Progenitor cell of endocrine pancreas (in vitro differentiated cells): Measurements from ENCODE around the gene FZD1. TPM values are rescaled to one million over a fixed set of nuclear protein-coding genes. Genes with fewer than 3 reads are reported as not detected.

Experiments used
- DNase-seq: peaks from one replicate; pipeline ENCODE4 v3.0.0; 2021; ENCODE audit warnings: low spot score; ENCODE audit not compliant: unreplicated experiment
- H3K27ac Mint-ChIP-seq: 2 replicates; pipeline ENCODE4 v1.8.0; 2021; ENCODE audit warnings: mild to moderate bottlenecking, moderate library complexity, mixed read lengths
- H3K27me3 Mint-ChIP-seq: 2 replicates; pipeline ENCODE4 v1.8.0; 2021; ENCODE audit warnings: mixed read lengths
- H3K36me3 Mint-ChIP-seq: 2 replicates; pipeline ENCODE4 v1.8.0; 2022; ENCODE audit warnings: mixed read lengths; ENCODE audit not compliant: insufficient read depth
- H3K4me1 Mint-ChIP-seq: 2 replicates; pipeline ENCODE4 v1.8.0; 2021; ENCODE audit warnings: low read depth, mixed read lengths
- H3K4me3 Mint-ChIP-seq: 2 replicates; pipeline ENCODE4 v1.8.0; 2021; ENCODE audit warnings: low read depth, mild to moderate bottlenecking, moderate library complexity, mixed read lengths
- H3K9me3 Mint-ChIP-seq: 2 replicates; pipeline ENCODE4 v1.8.0; 2021; ENCODE audit warnings: low read depth, mixed read lengths
- total RNA-seq: library from RNA; stranded (reverse); gene quantifications from 2 replicates; pipeline ENCODE4 v1.2.1, GENCODE V29; 2021
- TF ChIP-seq, protein P1 (sequence below): fragments of 200-600 bp; sonication (generic); IDR thresholded peaks from one replicate; pipeline ENCODE4 v1.5.0; 2021; ENCODE audit warnings: antibody characterized with exemption, mild to moderate bottlenecking; ENCODE audit not compliant: unreplicated experiment

FZD1 gene
- total RNA-seq, 1 donor from 2014 or later = 12.0 TPM

DNA sequence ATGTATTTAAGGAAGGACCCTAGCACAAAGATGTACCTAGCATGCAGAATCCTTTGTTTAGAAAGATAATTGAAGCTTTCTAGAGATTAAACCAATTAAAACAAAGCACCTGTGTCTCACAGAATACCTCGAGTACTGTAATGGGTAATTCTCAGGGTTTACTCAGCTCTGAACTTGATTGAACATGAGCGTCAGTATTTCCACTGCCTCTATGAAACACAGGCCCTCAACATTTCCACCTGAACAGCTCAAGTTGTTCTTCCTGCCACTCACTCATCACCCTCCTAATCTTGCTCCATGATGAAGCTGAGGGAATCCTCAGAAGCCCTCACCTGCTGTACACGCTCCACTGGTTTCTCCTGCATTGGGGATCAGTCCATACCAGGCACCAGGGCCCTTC lies 33.7 kb upstream of the FZD1 start:
- DNase-seq = no peak
- Mint-ChIP-seq H3K27me3 (peaks cover 2% of the 10 kb centered on the region), H3K27ac (no peak overlapping the region), H3K4me1 (no peaks in the 10 kb centered on the region), H3K9me3 (peaks cover 2% of the 10 kb centered on the region), H3K36me3 (no peaks in the 10 kb centered on the region), H3K4me3 (no peak overlapping the region)
- TF ChIP-seq, protein P1, sequence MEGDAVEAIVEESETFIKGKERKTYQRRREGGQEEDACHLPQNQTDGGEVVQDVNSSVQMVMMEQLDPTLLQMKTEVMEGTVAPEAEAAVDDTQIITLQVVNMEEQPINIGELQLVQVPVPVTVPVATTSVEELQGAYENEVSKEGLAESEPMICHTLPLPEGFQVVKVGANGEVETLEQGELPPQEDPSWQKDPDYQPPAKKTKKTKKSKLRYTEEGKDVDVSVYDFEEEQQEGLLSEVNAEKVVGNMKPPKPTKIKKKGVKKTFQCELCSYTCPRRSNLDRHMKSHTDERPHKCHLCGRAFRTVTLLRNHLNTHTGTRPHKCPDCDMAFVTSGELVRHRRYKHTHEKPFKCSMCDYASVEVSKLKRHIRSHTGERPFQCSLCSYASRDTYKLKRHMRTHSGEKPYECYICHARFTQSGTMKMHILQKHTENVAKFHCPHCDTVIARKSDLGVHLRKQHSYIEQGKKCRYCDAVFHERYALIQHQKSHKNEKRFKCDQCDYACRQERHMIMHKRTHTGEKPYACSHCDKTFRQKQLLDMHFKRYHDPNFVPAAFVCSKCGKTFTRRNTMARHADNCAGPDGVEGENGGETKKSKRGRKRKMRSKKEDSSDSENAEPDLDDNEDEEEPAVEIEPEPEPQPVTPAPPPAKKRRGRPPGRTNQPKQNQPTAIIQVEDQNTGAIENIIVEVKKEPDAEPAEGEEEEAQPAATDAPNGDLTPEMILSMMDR = no peak

DNA sequence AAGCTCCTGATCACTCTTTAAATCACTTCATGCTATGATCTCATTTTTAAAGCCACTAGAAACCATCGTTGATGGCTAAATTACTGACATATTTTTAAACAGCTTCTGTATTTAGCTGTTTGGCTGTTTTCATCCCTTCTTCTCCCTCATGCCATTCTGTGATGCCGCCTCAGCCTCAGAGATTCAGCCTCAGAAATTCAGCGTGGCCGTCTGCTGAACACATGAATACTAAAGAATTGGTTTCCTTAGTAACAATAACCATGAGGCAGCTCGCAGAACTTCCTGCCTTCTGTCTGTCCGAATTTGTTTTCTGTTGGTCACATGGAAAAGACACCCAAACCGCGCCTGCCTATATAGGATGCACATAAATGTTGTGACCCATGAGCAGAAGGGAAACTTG lies 31.0 kb upstream of the FZD1 start:
- Mint-ChIP-seq H3K9me3 (no peaks in the 10 kb centered on the region), H3K27me3 (peaks cover 2% of the 10 kb centered on the region), H3K4me3 (no peak overlapping the region), H3K36me3 (no peaks in the 10 kb centered on the region), H3K27ac (no peak overlapping the region), H3K4me1 (no peaks in the 10 kb centered on the region)
- TF ChIP-seq, protein P1 = no peak
- DNase-seq = no peak

GRCh38 chr7:91235211-91235832 lies 28.9 kb upstream of the FZD1 start:
- no peaks in the 10 kb centered on the region for H3K36me3 Mint-ChIP-seq
- no peaks in the 10 kb centered on the region for H3K9me3 Mint-ChIP-seq
- TF ChIP-seq, protein P1 = no peak
- no peak overlapping the region for H3K27ac Mint-ChIP-seq
- DNase-seq = no peak
- H3K4me3 Mint-ChIP-seq = no peak overlapping the region
- peaks cover 5% of the 10 kb centered on the region for H3K4me1 Mint-ChIP-seq
- no peaks in the 10 kb centered on the region for H3K27me3 Mint-ChIP-seq

DNA sequence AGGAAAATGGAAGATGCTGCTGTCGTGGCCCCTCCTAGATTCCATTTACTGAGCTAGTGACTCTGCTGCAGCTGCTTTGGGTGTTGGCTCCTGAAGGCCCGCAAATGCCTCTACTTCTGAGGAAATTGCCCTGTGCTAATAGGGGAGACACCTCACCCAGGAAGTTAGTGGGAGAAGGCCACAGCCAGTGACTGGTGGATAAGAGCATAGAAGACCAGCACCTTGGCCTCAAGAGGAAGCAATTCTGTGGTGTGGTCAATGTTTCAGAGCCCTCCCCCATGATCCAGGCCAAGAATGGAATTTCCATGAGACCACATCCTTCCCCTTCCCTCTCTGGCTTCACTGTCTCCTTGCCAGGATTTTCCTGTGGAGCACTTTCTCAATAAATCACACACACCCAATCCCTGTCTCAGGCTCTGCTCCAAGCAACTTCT lies 25.0 kb upstream of the FZD1 start:
- no peaks in the 10 kb centered on the region for H3K27me3 Mint-ChIP-seq
- H3K27ac Mint-ChIP-seq = no peak overlapping the region
- no peak overlapping the region for H3K4me3 Mint-ChIP-seq
- no peaks in the 10 kb centered on the region for H3K36me3 Mint-ChIP-seq
- no peak for DNase-seq
- no peaks in the 10 kb centered on the region for H3K9me3 Mint-ChIP-seq
- peaks cover 5% of the 10 kb centered on the region for H3K4me1 Mint-ChIP-seq
- TF ChIP-seq, protein P1 = no peak

DNA sequence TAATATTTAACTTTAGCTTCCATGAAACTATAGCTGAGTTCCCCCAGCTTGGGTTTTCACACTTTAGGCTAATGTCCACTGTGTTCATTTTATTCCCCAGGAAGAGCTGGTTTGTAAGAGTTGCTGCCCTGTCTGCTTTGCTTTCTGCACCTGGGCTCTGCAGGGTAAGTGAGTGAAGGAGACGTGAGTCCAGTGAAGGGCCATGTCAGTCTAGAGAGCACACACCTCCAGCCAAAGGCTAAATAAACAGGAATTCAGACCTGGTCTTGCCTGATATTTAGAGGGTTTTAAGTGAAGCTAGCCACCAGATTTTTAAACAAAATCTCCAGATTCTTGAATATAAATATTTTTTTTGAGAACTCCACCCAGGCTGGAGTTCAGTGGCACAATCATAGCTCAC lies 24.5 kb upstream of the FZD1 start:
- peak overlapping the region; percentile 27 for H3K27ac Mint-ChIP-seq
- H3K36me3 Mint-ChIP-seq = no peaks in the 10 kb centered on the region
- TF ChIP-seq, protein P1 = no peak
- no peak for DNase-seq
- peaks cover 5% of the 10 kb centered on the region for H3K4me1 Mint-ChIP-seq
- H3K4me3 Mint-ChIP-seq = no peak overlapping the region
- H3K9me3 Mint-ChIP-seq = no peaks in the 10 kb centered on the region
- no peaks in the 10 kb centered on the region for H3K27me3 Mint-ChIP-seq
